Measurements from ENCODE around the gene WFIKKN1. TPM values are rescaled to one million over a fixed set of nuclear protein-coding genes. Genes with fewer than 3 reads are reported as not detected.

The WFIKKN1 gene
- total and polyA plus RNA-seq, 2 of the 13 experiments (the other 11 are each of a cell fraction or from before 2014, with no cell fraction given), result 1.7 to 4.9 TPM

DNA sequence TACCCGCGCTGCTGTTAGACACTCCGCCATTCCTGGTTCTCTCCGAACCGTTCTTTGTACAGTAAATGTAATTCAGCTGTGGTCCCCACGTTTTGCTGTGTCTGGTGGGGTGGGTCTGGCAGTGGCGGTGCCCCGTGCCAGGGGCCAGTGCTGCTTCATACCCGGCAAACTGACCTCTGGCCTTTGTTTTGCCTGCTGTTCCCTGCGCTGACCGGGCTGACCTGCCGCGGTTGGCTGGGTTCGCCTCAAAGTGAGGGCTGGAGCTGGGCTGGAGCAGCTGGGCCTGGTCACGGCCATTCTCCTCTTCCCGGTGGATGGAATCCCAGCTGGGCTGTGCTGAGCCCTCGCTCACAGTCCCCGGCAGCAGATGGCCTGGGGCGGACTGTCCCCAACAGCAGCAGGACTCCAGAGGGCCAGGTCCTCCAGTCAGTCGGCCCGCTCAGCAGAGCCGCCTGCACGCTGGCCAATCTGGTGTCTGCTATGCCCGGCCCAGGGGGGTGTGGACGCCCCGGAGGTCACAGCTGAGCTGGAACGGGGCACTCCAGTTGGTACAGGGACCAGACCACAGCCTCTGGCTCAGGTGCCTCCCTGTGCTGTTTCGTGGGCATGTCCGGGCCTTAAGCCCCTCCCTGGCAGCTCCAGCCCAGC lies 1.5 kb upstream of the WFIKKN1 start (continued):
- TF ChIP-seq ZNF367 (CRISPR knock-in tag; IDR thresholded peaks at IDR 0.05; ENCODE audit: borderline replicate concordance) (no peak), ATM (IDR thresholded peaks at IDR 0.05; ENCODE audit: borderline replicate concordance) (no peak), ZNF781 (CRISPR knock-in tag; IDR thresholded peaks at IDR 0.05; ENCODE audit: borderline replicate concordance, not compliant biosample characterization) (no peak), RAD21 (CRISPR knock-in tag; IDR thresholded peaks at IDR 0.05) (no peak), NFE2L2 (IDR thresholded peaks at IDR 0.05; ENCODE audit: low read length) (no peak), NR2F6 (IDR thresholded peaks at IDR 0.05) (no peak), NR2F6 (CRISPR knock-in tag; IDR thresholded peaks at IDR 0.05) (no peak), RELA (CRISPR knock-in tag; IDR thresholded peaks at IDR 0.05) (no peak), FOXA3 (CRISPR knock-in tag; IDR thresholded peaks at IDR 0.05) (no peak), HES4 (CRISPR knock-in tag; IDR thresholded peaks at IDR 0.05; ENCODE audit: borderline replicate concordance) (0 out of 2 replicates have a peak, but pooled peaks have one; percentile 60), YY1 (IDR thresholded peaks at IDR 0.05; ENCODE audit: insufficient read depth, insufficient replicate concordance, low read depth, low read length) (no peak), ARNT (IDR thresholded peaks at IDR 0.05) (no peak), ZBTB42 (CRISPR knock-in tag; IDR thresholded peaks at IDR 0.05) (no peak), SRY (CRISPR knock-in tag; IDR thresholded peaks at IDR 0.05) (no peak), CHCHD3 (CRISPR knock-in tag; IDR thresholded peaks at IDR 0.05) (0 out of 2 replicates have a peak, but pooled peaks have one; percentile 47), JDP2 (CRISPR knock-in tag; IDR thresholded peaks at IDR 0.05; ENCODE audit: borderline replicate concordance) (no peak), KLF16 (CRISPR knock-in tag; IDR thresholded peaks at IDR 0.05) (0 out of 4 replicates have a peak, but pooled peaks of 1 of the 2 experiments have one; percentile 34), ZNF496 (CRISPR knock-in tag; IDR thresholded peaks at IDR 0.05; ENCODE audit: insufficient replicate concordance) (no peak), MIER2 (CRISPR knock-in tag; IDR thresholded peaks at IDR 0.05) (no peak), ZNF557 (CRISPR knock-in tag; IDR thresholded peaks at IDR 0.05) (no peak)
- TF ChIP-seq, protein P1, sequence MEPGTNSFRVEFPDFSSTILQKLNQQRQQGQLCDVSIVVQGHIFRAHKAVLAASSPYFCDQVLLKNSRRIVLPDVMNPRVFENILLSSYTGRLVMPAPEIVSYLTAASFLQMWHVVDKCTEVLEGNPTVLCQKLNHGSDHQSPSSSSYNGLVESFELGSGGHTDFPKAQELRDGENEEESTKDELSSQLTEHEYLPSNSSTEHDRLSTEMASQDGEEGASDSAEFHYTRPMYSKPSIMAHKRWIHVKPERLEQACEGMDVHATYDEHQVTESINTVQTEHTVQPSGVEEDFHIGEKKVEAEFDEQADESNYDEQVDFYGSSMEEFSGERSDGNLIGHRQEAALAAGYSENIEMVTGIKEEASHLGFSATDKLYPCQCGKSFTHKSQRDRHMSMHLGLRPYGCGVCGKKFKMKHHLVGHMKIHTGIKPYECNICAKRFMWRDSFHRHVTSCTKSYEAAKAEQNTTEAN (CRISPR knock-in tag; conservative IDR thresholded peaks at IDR 0.05), result no peak
- TF ChIP-seq, protein P2, sequence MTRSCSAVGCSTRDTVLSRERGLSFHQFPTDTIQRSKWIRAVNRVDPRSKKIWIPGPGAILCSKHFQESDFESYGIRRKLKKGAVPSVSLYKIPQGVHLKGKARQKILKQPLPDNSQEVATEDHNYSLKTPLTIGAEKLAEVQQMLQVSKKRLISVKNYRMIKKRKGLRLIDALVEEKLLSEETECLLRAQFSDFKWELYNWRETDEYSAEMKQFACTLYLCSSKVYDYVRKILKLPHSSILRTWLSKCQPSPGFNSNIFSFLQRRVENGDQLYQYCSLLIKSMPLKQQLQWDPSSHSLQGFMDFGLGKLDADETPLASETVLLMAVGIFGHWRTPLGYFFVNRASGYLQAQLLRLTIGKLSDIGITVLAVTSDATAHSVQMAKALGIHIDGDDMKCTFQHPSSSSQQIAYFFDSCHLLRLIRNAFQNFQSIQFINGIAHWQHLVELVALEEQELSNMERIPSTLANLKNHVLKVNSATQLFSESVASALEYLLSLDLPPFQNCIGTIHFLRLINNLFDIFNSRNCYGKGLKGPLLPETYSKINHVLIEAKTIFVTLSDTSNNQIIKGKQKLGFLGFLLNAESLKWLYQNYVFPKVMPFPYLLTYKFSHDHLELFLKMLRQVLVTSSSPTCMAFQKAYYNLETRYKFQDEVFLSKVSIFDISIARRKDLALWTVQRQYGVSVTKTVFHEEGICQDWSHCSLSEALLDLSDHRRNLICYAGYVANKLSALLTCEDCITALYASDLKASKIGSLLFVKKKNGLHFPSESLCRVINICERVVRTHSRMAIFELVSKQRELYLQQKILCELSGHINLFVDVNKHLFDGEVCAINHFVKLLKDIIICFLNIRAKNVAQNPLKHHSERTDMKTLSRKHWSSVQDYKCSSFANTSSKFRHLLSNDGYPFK (CRISPR knock-in tag; IDR thresholded peaks at IDR 0.05; ENCODE audit: borderline replicate concordance), result no peak
- TF ChIP-seq, protein P3, sequence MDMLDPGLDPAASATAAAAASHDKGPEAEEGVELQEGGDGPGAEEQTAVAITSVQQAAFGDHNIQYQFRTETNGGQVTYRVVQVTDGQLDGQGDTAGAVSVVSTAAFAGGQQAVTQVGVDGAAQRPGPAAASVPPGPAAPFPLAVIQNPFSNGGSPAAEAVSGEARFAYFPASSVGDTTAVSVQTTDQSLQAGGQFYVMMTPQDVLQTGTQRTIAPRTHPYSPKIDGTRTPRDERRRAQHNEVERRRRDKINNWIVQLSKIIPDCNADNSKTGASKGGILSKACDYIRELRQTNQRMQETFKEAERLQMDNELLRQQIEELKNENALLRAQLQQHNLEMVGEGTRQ (IDR thresholded peaks at IDR 0.05; ENCODE audit: low read depth, low read length), result no peak
- TF ChIP-seq, protein P3 (CRISPR knock-in tag; IDR thresholded peaks at IDR 0.05; ENCODE audit: borderline replicate concordance), result no peak
- TF ChIP-seq, protein P4, sequence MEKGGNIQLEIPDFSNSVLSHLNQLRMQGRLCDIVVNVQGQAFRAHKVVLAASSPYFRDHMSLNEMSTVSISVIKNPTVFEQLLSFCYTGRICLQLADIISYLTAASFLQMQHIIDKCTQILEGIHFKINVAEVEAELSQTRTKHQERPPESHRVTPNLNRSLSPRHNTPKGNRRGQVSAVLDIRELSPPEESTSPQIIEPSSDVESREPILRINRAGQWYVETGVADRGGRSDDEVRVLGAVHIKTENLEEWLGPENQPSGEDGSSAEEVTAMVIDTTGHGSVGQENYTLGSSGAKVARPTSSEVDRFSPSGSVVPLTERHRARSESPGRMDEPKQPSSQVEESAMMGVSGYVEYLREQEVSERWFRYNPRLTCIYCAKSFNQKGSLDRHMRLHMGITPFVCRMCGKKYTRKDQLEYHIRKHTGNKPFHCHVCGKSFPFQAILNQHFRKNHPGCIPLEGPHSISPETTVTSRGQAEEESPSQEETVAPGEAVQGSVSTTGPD (CRISPR knock-in tag; IDR thresholded peaks at IDR 0.05), result no peak
